Middle frontal gyrus (tissue), 1 donor: ENCODE data around the gene JAKMIP3.

Experiments
- DNase-seq: peaks from one replicate; pipeline ENCODE4 v3.0.0-alpha.2; 2015; ENCODE audit warnings: low spot score; ENCODE audit errors: extremely low spot score

The JAKMIP3 gene

DNA sequence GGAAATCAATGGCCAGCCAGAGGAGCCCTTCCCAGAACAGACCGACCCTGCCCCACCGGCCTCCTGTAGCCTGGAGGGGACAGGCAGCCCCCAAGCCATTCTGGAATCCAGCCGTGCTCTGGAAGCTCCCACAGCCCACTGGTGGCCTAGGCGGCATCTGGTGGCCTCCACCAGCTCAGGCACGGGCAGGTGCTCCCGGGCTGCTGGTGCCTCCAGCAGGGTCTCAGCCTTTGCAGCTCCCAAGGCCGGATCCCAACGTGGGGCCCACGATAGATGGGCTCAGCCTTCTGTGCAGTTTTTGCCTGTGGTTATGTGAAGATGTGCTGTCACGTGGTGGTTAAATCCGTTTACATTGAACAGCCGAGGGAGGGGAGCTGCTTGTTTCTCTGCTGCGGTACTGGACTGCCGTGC, 44.4 kb downstream of the JAKMIP3 start:
- DNase-seq = no peak

DNA sequence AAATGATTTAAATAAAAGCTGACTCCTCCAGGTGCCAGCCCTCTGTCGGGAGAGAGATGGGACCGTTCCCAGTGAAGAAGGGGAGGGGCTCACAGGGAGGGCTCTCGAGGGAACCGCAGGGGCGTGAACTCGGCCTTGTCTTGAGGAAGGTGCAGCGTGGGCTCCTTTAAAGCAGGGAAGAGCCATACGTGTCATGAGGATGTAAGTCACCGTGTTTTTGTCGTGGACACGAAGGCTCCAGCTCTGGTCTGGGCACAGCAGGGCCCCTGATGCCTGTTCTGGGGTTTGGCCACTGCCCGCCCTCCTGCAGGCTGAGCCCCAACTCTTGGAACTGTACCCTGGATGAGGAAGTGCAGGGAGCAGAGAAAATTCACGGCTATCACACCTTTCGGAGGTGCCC, 45.0 kb downstream of the JAKMIP3 start:
- no peak for DNase-seq

DNA sequence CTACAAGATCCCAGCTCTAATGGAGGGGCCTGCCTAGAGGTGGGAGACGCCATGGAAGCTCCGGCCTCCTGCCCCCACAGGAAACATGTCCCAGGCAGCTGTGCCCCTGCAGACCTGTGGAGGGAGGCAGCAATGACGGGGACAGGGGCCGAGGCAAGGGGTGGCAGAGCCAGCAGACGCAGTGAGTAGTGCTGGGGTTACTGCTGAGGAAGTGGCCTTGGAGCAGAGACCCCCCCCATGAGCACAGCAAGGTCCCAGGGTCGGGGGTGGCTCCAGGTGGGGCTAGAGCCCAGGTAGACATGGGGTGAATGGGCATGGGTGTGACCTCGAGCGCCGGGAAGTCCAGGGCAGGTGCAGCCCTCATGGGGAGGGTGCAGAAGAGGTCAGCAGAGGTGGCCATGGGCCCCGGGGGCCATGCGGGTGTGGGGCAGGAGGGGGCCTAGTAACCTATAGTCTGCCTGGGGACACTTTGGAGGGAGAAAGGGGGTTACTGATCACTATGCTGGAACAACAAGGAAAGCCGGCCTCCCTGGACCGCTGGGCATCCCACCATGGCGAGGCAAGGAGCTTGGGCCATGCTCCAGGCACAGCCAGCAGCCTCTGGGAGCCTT, 45.5 kb downstream of the JAKMIP3 start:
- no peak for DNase-seq

DNA sequence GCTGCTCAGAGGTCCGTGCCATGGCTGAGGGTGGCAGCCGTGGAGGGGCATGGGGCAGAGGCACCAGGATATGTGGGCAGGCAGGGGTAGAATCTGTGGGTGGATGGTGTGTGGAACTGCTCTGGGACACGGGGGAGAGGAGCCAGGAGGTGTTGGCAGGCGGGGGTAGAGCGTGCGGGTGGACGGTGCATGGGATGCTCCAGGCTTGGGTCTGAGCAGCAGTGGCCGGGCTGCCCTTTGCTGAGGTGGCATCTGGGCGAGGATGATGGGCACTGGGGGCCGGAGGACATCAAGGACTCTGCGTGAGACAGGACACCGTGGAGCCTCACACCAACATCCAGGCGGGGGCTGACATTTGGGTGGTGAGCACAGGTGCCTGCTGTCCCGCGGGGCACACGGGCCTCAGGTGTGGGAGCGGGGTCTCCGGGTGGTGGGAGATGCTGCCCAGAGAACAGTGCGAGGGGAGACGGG, 46.2 kb downstream of the JAKMIP3 start:
- DNase-seq = no peak

DNA sequence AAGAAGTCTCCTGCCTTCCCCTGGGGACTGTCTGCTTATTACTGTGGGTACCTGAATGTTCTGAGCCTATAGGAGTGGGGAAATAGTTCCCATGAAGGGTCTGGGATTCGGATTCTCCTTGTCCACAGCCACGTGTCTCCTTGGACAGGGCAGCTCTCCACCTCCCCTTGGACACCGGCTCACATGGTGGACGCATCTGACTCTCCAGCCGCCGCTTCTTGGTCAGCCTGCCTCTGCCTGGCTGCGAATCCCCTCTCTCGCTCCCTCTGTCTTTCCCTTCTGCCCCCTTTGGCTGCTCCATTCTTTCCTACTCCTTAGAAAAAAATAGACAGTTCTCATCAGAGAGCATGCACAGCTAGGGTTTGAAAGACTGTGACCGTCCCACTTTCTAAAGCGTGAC, 46.9 kb downstream of the JAKMIP3 start:
- DNase-seq = no peak

DNA sequence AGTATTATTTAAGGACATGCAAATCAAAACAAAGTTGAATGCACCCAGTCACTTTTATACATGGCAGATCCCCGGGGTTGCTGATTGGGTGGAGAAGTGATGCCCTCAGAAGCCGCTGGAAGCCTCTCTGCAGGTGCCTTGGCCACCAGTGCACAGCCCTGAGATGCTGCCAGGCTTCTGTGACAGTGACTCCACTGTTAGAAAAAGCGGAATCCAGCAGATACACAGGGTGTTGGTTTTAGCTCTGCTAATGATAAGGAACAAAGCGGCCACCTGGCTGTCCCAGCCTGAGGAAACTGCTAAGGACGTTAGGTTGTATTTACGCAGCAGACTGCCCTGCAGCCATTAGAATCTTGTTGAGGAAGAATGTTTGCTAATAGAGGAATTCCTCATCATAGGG, 47.5 kb downstream of the JAKMIP3 start:
- DNase-seq = no peak

DNA sequence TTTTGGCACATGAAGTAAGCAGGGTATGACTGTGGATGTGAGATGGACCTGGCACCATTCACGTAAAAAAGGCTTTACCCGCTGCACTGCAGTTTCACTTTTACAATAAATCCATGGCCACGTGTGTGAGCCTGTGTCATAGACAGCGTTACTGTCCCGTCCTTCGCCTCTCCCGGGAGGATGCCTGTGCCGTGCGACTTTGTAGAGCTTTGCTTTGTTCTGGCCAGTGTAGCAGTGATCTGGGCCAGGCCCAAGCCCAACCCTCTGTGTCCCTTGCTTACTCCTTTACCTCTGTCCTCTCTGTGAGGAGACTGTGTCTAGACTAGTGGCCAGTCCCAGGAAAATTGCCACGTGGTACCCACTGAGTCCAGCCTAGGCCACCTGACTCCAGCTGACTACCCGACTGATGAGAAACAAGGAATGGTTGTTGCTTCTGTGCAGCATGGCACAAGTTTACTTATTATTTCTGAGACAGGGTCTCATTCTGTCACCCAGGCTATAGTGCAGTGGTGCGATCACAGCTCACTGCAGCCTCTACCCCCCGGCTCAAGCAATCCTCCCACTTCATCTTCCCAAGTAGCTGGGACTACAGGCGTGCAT, 48.1 kb downstream of the JAKMIP3 start:
- DNase-seq = no peak

DNA sequence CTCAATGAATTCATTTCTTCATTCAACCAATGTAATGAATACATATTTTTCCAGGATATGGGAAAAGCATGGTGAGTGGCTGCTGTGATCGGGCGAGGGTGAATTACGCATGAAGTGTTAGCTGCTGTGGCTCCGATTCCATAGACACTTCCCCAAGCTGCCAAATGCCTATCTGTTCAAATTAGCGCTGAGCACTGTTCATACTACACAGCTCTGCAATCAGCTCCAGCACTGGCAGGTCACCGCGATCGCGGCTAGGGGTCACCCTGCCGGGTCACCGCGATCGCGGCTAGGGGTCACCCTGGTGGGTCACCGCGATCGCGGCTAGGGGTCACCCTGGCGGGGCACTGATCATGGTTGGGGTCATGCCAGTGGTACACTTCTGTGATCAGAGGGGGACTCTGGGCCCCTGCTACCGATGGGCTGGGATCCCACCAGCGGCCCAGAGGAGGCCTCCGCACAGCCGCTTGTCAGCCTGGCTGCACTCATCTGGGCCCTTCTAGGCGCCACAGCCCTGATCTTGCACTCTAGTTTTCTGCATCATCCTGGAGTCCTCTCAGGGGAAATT, 49.3 kb downstream of the JAKMIP3 start:
- no peak for DNase-seq
